Endothelial cell of umbilical vein (primary cell): ENCODE data around the gene CALN1. TPM values are rescaled to one million over a fixed set of nuclear protein-coding genes. Genes with fewer than 3 reads are reported as not detected.

Source experiments
- BruUV-seq: library from RNA; stranded (reverse); fragments of 400-500 nt; replicated peaks from 2 replicates; lab custom pipeline; 2021; lab: Mats Ljungman, UMichigan
- CTCF ChIA-PET: fragments of 300-600, 350-600 bp; sonication (Branson Sonifier 250); formaldehyde crosslinking; loops from one replicate; lab custom pipeline; 2021; ENCODE audit warnings: antibody characterized with exemption, inconsistent platforms; lab: Charles Lee
- POLR2A ChIA-PET: fragments of 300-600, 350-600 bp; sonication (Branson Sonifier 250); formaldehyde crosslinking; loops from one replicate; lab custom pipeline; 2021; ENCODE audit warnings: antibody characterized with exemption, inconsistent platforms; lab: Charles Lee
- DNase-seq: peaks from one replicate; pipeline ENCODE4 v3.0.0-alpha.2; 2011; ENCODE audit warnings: low read depth, low spot score
- FAIRE-seq: peaks from 2 replicates; lab custom pipeline; 2011; peaks lifted over from hg19 to GRCh38; lab: Jason Lieb, UNC
- H2AFZ ChIP-seq: 2 replicates; pipeline ENCODE4 v1.6.0; 2012; ENCODE audit warnings: low read depth, low read length, control low read depth, inconsistent platforms
- H3K27ac ChIP-seq: 2 replicates; pipeline ENCODE4 v1.5.1; 2011; ENCODE audit warnings: low read depth, mild to moderate bottlenecking, control low read depth, low read length, moderate library complexity; ENCODE audit not compliant: insufficient read depth
- H3K27me3 ChIP-seq, 2 experiments: 2 replicates each; pipeline versions ENCODE4 v1.6.0 to v1.6.1; 2011; ENCODE audit warnings: low read length in 2 of 2, mixed read lengths in 1 of 2; ENCODE audit not compliant: control insufficient read depth in 2 of 2, insufficient read depth in 2 of 2
- H3K36me3 ChIP-seq, 2 experiments: 2 replicates in 1 of 2; 3 replicates in 1 of 2; pipeline ENCODE4 v1.5.1; 2011; ENCODE audit warnings: low read length in 2 of 2, mild to moderate bottlenecking in 1 of 2, moderate library complexity in 1 of 2; ENCODE audit not compliant: control insufficient read depth in 2 of 2, insufficient read depth in 2 of 2; ENCODE audit errors: extremely low read depth in 1 of 2
- H3K4me1 ChIP-seq: 3 replicates; pipeline ENCODE4 v1.5.1; 2011; ENCODE audit warnings: mild to moderate bottlenecking, low read length; ENCODE audit not compliant: control insufficient read depth, insufficient read depth; ENCODE audit errors: extremely low read depth
- H3K4me2 ChIP-seq: 2 replicates; pipeline ENCODE4 v1.6.1; 2011; ENCODE audit warnings: low read length, control low read depth, mixed read lengths; ENCODE audit not compliant: insufficient read depth
- H3K4me3 ChIP-seq, 3 experiments: fragments of 200-600 bp in 1 of 3; sonication (generic), shearing (Covaris generic) in 1 of 3; replicated peaks in 1 of 3; 2 replicates each; pipeline ENCODE4 v1.5.1; 2011 to 2016; ENCODE audit warnings: control low read depth in 3 of 3, low read length in 3 of 3, mild to moderate bottlenecking in 2 of 3, inconsistent platforms in 1 of 3, low read depth in 1 of 3, moderate library complexity in 1 of 3; ENCODE audit not compliant: insufficient read depth in 1 of 3
- H3K79me2 ChIP-seq: 2 replicates; pipeline ENCODE4 v1.6.0; 2012; ENCODE audit warnings: low read length, inconsistent platforms; ENCODE audit not compliant: control insufficient read depth, insufficient read depth
- H3K9ac ChIP-seq: replicated peaks from 2 replicates; pipeline ENCODE3; 2011; ENCODE audit warnings: low read length, control low read depth; ENCODE audit not compliant: insufficient read depth; ENCODE audit errors: extremely low read depth
- H3K9me1 ChIP-seq: replicated peaks from 3 replicates; pipeline ENCODE4 v1.6.0; 2011; ENCODE audit warnings: mild to moderate bottlenecking, low read length; ENCODE audit not compliant: control insufficient read depth, insufficient read depth; ENCODE audit errors: extremely low read depth
- H3K9me3 ChIP-seq: replicated peaks from 2 replicates; pipeline ENCODE4 v1.5.1; 2012; ENCODE audit warnings: low read length, inconsistent platforms; ENCODE audit not compliant: control insufficient read depth, insufficient read depth
- H4K20me1 ChIP-seq: replicated peaks from 2 replicates; pipeline ENCODE3; 2011; ENCODE audit warnings: mild to moderate bottlenecking, low read length; ENCODE audit not compliant: control insufficient read depth, insufficient read depth; ENCODE audit errors: extremely low read depth
- EZH2 ChIP-seq: IDR thresholded peaks from 2 replicates; pipeline ENCODE4 v1.6.1; 2012; ENCODE audit warnings: borderline replicate concordance, low read depth, mild to moderate bottlenecking, moderate library complexity, low read length, inconsistent platforms; ENCODE audit not compliant: severe bottlenecking
- FOS ChIP-seq: IDR thresholded peaks from 2 replicates; pipeline ENCODE4 v1.6.1; 2011; ENCODE audit warnings: mild to moderate bottlenecking, low read length, moderate library complexity, borderline replicate concordance; ENCODE audit not compliant: insufficient read depth
- GATA2 ChIP-seq: IDR thresholded peaks from 2 replicates; pipeline ENCODE4 v1.7.0; 2011; ENCODE audit warnings: low read depth, mild to moderate bottlenecking, moderate library complexity, mixed read lengths, low read length; ENCODE audit not compliant: insufficient read length, insufficient read depth
- JUN ChIP-seq: IDR thresholded peaks from 2 replicates; pipeline ENCODE4 v1.6.1; 2011; ENCODE audit warnings: borderline replicate concordance, low read depth; ENCODE audit not compliant: insufficient read length, insufficient read depth
- MYC ChIP-seq: IDR thresholded peaks from one replicate; pipeline ENCODE4 v1.6.1; 2011; ENCODE audit warnings: mild to moderate bottlenecking, low read depth, low read length
- POLR2A ChIP-seq: IDR thresholded peaks from 2 replicates; pipeline ENCODE4 v1.6.1; 2012; ENCODE audit warnings: low read depth, mild to moderate bottlenecking, control low read depth, low read length
- POLR2AphosphoS5 ChIP-seq: IDR thresholded peaks from 2 replicates; pipeline ENCODE4 v1.6.1; 2012; ENCODE audit warnings: low read depth, mild to moderate bottlenecking, control low read depth, low read length, moderate library complexity; ENCODE audit not compliant: insufficient read depth
- dilution Hi-C: fragments of 300-500 bp; cut with MboI; formaldehyde crosslinking; loops from one replicate; pipeline ENCODE4 v1.15.0; 2019; ENCODE audit warnings: low sequenced_read_pairs; ENCODE audit not compliant: extremely low pct_ligation_motif_present
- intact Hi-C: fragments of 100-400 bp; cut with micrococcal nuclease; formaldehyde crosslinking; loops from one replicate; pipeline ENCODE4 v1.10.0; 2022
- polyA plus RNA-seq, 4 experiments: library from polyadenylated mRNA; depleted of rRNA in 3 of 4; stranded (reverse) in 3 of 4; unstranded in 1 of 4; fragments of >200 nt; gene quantifications; 2 replicates each; pipeline versions ENCODE4 v1.2.1 to v1.2.3, GENCODE V29; 2011 to 2012; ENCODE audit warnings: missing spikeins in 1 of 4
- total RNA-seq: library from RNA; stranded (reverse); gene quantifications from 2 replicates; pipeline ENCODE4 v1.2.3, GENCODE V29; 2021
- TF ChIP-seq, protein P1 (sequence below): IDR thresholded peaks from 2 replicates; pipeline ENCODE4 v1.6.1; 2011; ENCODE audit not compliant: insufficient read depth, insufficient read length
- TF ChIP-seq, protein P2 (sequence below), 2 donors: IDR thresholded peaks; 1 replicate in 1 of 2; 2 replicates in 1 of 2; pipeline ENCODE4 v1.5.1; 2011; ENCODE audit warnings: low read length in 2 of 2, mild to moderate bottlenecking in 2 of 2, moderate library complexity in 2 of 2, control low read depth in 1 of 2, inconsistent platforms in 1 of 2, low read depth in 1 of 2; ENCODE audit not compliant: insufficient read depth in 1 of 2; ENCODE audit errors: extremely low read depth in 1 of 2

The CALN1 gene
- total and polyA plus RNA-seq, 2 donors (not counting 3 experiments of a cell fraction or from before 2014, with no cell fraction given), result not detected

DNA sequence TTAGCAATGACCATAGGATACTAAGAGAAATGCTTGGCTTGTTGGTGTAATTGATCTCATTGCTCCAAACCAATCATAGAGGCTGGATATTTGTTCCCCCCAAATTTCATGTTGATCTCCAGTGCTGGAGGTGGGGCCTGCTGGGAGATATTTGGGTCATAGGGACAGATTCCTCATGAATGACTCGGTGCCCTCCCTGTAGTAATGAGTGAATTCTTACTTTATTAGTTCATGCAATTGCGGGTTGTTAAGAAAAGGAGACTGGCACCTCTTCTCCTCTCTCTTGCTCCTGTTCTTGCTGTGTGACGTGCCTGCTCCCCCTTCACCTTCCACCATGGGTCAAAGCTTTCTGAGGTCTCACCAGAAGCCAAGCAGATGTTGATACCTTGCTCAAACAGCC lies 630.1 kb downstream of the CALN1 start:
- no peak for DNase-seq
- dilution Hi-C loops, result no loop called here
- BruUV-seq, result no TSS peak
- no peaks in the 10 kb centered on the region for H3K36me3 ChIP-seq
- H3K27me3 ChIP-seq, result no peaks in the 10 kb centered on the region
- H4K20me1 ChIP-seq, result no peaks in the 10 kb centered on the region
- H3K79me2 ChIP-seq, result no peaks in the 10 kb centered on the region
- H3K9me3 ChIP-seq, result peaks cover 3% of the 10 kb centered on the region
- no peak overlapping the region for H3K9ac ChIP-seq
- TF ChIP-seq EZH2, result no peak
- no peak for TF ChIP-seq POLR2AphosphoS5
- no peak for TF ChIP-seq POLR2A
- no peak for TF ChIP-seq MYC
- no peak for TF ChIP-seq FOS
- no peak for TF ChIP-seq JUN
- TF ChIP-seq, protein P1, sequence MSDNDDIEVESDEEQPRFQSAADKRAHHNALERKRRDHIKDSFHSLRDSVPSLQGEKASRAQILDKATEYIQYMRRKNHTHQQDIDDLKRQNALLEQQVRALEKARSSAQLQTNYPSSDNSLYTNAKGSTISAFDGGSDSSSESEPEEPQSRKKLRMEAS, result no peak
- ChIA-PET POLR2A (no interaction called here), CTCF (no interaction called here)
- intact Hi-C loops, result no loop called here
- no peak overlapping the region for H3K27ac ChIP-seq
- H3K4me1 ChIP-seq, result no peaks in the 10 kb centered on the region
- no peak for FAIRE-seq
- H3K9me1 ChIP-seq, result no peaks in the 10 kb centered on the region
- no peak overlapping the region for H2AFZ ChIP-seq
- no peak overlapping the region for H3K4me3 ChIP-seq
- no peak overlapping the region for H3K4me2 ChIP-seq

DNA sequence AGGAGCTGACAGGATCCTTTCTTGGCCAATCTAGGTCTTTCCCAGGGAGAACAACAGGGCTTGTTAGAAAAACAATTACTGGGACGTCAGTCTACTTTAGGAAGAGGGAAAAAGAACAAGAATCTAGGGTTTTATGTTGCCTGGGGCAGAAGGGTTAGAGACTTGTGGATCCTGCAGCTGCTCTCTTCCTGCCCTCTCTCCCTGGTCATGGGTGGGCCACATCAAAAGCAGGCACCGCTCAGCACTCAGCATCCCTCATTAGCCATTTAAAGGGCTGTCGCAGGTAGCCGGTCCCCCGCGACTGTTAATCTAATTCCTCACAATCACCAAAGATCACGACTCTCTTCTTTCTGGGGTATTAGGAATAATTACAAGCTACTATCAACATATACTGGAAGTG lies 631.9 kb downstream of the CALN1 start:
- Histone ChIP-seq H3K27ac (no peak overlapping the region), H3K9me1 (no peaks in the 10 kb centered on the region), H3K4me2 (no peak overlapping the region), H2AFZ (no peak overlapping the region), H3K9me3 (peaks cover 5% of the 10 kb centered on the region), H3K36me3 (no peaks in the 10 kb centered on the region), H3K9ac (no peak overlapping the region), H3K27me3 (no peaks in the 10 kb centered on the region), H4K20me1 (no peaks in the 10 kb centered on the region), H3K4me1 (no peaks in the 10 kb centered on the region), H3K79me2 (no peaks in the 10 kb centered on the region), H3K4me3 (no peak overlapping the region)
- no TSS peak for BruUV-seq
- no peak for DNase-seq
- POLR2A ChIA-PET, result no interaction called here
- intact Hi-C loops, result no loop called here
- TF ChIP-seq FOS, result no peak
- TF ChIP-seq POLR2A, result no peak
- TF ChIP-seq GATA2, result no peak
- TF ChIP-seq EZH2, result no peak
- TF ChIP-seq, protein P2, sequence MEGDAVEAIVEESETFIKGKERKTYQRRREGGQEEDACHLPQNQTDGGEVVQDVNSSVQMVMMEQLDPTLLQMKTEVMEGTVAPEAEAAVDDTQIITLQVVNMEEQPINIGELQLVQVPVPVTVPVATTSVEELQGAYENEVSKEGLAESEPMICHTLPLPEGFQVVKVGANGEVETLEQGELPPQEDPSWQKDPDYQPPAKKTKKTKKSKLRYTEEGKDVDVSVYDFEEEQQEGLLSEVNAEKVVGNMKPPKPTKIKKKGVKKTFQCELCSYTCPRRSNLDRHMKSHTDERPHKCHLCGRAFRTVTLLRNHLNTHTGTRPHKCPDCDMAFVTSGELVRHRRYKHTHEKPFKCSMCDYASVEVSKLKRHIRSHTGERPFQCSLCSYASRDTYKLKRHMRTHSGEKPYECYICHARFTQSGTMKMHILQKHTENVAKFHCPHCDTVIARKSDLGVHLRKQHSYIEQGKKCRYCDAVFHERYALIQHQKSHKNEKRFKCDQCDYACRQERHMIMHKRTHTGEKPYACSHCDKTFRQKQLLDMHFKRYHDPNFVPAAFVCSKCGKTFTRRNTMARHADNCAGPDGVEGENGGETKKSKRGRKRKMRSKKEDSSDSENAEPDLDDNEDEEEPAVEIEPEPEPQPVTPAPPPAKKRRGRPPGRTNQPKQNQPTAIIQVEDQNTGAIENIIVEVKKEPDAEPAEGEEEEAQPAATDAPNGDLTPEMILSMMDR (IDR thresholded peaks at IDR 0.05; ENCODE audit: extremely low read depth in 1 of 2, insufficient read depth in 1 of 2, low read depth in 1 of 2, low read length in 2 of 2), result no peak
- TF ChIP-seq, protein P1, result no peak
- no peak for FAIRE-seq
- dilution Hi-C loops, result no loop called here
- CTCF ChIA-PET, result no interaction called here
